Measurements from ENCODE around the gene TESK2. TPM values are rescaled to one million over a fixed set of nuclear protein-coding genes. Genes with fewer than 3 reads are reported as not detected.

TESK2 gene
- total RNA-seq, 1 experiment from 2014 or later: 6.2 TPM

DNA sequence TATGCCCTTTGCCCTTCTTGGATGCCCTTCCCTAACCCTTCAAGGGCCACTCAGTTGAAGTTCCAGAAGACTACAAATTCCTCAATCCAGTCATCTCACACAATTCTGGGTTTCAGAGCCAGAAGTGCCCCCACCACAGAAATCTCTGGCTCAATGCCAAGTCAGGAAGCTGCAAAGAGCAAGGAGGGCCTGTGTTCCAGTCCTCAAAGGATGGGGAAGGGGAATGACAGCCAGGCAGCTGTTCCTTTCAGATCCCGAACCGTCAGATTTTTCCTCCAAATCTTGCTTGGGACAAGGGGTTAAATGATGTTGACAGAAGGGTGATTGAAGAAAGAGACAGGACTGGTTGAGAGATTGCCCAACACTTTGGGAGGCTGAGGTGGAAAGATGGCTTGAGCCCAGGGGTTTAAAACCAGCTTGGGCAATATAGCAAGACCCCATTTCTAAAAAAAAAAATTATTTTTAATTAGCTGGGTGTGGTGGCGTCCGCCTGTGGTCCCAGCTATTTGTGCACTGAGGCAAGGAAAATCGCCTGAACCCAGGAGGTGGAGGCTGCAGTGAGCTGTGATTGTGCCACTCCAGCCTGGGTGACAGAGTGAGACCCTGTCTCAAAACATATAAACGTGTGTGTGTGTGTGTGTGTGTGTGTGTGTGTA is 165.0 kb downstream of the TESK2 start:
- H3K4me3 ChIP-seq: no peak overlapping the region
- peak; percentile 46 to 62 for DNase-seq

DNA sequence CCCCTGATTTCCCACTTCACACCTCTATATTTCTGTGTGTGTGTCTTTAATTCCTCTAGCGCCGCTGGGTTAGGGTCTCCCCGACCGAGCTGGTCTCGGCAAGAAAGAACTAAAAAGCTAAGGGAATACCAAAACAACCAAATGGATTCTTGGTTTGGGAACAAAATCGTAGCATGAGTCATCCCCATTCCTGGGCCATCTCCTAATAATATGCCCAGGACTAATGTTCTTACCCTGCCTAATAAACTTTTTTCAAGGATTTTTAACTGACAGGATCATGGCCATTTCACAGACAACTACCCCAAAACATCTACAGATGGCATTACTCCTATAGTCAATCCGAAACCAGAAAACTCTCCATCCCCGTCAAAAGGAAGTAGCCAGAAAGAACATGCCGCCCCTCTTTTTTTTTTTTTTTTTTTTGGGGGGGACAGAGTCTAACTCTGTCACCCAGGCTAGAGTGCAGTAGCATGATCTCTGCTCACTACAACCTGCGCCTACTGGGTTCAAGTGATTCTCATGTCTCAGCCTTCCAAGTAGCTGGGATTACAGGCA is 168.4 kb downstream of the TESK2 start:
- 0 out of 2 replicates have a peak, but pooled peaks cover 3% of the 10 kb centered on the region for H3K9me3 ChIP-seq (replicated peaks)
- no peak overlapping the region for H3K4me3 ChIP-seq
- no peaks in the 10 kb centered on the region for H3K4me1 ChIP-seq
- H3K36me3 ChIP-seq: no peaks in the 10 kb centered on the region
- H3K27ac ChIP-seq: no peak overlapping the region
- no peaks in the 10 kb centered on the region for H3K27me3 ChIP-seq
- no peak for DNase-seq

More for the DNA sequence above, 165.0 kb downstream of the TESK2 start:
- no peaks in the 10 kb centered on the region for H3K4me1 ChIP-seq
- 0 out of 2 replicates have a peak, but pooled peaks cover 3% of the 10 kb centered on the region for H3K9me3 ChIP-seq (replicated peaks)
- H3K27me3 ChIP-seq: no peaks in the 10 kb centered on the region
- H3K36me3 ChIP-seq: peaks cover 5% of the 10 kb centered on the region; the same call in 1 of the 2 replicates
- no peak overlapping the region for H3K27ac ChIP-seq

DNA sequence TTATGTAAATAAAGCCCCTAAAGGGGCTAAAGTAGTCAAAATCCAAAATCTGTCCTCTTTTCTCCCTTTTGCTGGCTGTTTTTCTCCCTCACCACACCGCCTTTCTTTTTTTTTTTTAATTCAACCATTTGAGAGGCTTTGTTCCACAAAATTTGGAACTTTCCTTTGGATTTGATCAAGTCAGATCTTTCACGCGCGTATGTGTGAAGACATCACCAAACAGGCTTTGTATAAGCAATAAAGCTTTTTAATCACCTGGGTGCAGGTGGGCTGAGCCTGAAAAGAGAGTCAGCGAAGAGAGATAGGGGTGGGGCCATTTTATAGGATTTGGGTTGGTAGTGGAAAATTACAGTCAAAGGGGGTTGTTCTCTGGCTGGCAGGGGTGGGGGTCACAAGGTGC is 169.5 kb downstream of the TESK2 start:
- Histone ChIP-seq H3K27ac (no peak overlapping the region), H3K27me3 (no peaks in the 10 kb centered on the region), H3K4me3 (no peak overlapping the region), H3K9me3 (replicated peaks) (0 out of 2 replicates have a peak, but pooled peaks cover 3% of the 10 kb centered on the region), H3K36me3 (no peaks in the 10 kb centered on the region), H3K4me1 (no peaks in the 10 kb centered on the region)
- no peak for DNase-seq

DNA sequence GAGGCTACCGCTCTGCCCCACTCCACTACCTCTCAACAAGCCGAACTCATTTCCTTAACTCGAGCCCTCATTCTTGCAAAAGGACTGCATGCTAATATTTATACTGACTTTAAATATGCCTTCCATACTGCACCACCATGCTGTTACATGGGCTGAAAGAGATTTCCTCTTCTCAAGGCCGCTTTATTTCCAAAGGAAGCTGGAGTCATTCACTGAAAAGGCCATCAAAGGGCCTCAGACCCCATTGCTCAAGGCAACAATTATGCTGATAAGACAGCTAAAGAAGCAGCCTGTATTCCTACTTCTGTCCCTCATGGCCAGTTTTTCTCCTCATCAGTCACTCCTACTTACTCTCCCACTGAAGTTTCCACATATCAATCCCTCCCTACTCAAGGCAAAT is 171.2 kb downstream of the TESK2 start:
- H3K4me3 ChIP-seq: no peak overlapping the region
- no peak overlapping the region for H3K27ac ChIP-seq
- 0 out of 2 replicates have a peak, but pooled peaks cover 3% of the 10 kb centered on the region for H3K9me3 ChIP-seq (replicated peaks)
- no peaks in the 10 kb centered on the region for H3K4me1 ChIP-seq
- H3K27me3 ChIP-seq: no peaks in the 10 kb centered on the region
- H3K36me3 ChIP-seq: no peaks in the 10 kb centered on the region
- no peak for DNase-seq

DNA sequence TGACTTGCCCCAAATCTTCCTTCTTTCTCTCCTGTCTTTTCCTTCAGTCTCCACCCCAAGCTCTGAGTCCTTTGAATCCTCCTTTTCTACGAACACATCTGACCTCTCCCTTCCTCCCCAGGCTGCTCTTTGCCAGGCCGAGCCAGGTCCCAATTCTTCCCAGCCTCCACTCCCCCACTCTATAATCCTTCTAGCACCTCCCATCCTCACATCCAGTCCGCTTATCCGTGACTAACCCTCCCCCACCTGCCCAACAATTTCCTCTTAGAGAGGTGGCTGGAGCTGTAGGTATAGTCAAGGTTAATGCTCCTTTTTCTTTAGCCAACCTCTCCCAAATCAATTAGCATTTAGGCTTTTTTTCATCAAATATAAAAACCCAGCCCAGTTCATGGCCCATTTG is 173.8 kb downstream of the TESK2 start:
- H3K27ac ChIP-seq: no peak overlapping the region
- H3K36me3 ChIP-seq: no peaks in the 10 kb centered on the region
- H3K27me3 ChIP-seq: no peaks in the 10 kb centered on the region
- no peak for DNase-seq
- H3K9me3 ChIP-seq (replicated peaks): no peaks in the 10 kb centered on the region
- H3K4me1 ChIP-seq: no peaks in the 10 kb centered on the region
- H3K4me3 ChIP-seq: no peak overlapping the region

DNA sequence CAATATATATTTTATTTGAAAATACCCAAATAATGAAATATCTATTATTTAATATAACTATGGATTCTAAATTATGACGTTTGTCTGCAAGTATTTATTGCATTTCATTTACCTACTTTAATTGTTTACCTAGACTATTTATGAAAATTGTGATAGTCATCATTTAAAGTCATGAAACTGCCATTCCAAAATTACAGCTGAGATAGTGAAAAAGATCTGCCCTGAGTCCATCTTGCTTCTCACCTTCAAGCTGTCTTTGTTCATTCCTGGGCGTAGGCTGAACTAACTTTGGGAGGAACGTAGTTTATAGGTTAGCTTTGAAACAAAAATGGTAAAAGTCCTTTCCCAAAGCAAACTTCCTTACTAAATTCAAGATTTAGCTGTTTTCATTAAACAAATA is 176.7 kb downstream of the TESK2 start:
- Histone ChIP-seq H3K27me3 (no peaks in the 10 kb centered on the region), H3K27ac (no peak overlapping the region), H3K36me3 (no peaks in the 10 kb centered on the region), H3K4me3 (no peak overlapping the region), H3K4me1 (no peaks in the 10 kb centered on the region), H3K9me3 (replicated peaks) (no peaks in the 10 kb centered on the region)
- DNase-seq: no peak

DNA sequence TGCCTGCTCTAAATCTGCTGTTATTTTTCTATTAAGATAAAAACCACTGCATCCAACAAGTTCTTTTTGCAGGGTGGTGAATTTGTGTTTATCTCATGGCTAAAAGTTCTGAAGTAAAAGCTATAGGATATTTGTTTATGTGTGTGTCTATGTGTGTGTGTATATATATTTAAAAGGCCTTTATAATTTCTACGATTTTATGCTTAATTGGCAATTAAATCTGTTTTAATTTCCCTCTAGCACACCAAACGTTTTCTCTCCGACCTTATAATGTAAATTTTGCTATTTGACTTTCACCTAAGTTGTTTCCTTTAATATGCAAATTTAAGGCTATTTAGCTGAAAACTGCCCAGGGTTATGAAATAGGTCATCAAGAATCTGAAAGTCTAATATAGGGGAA is 184.1 kb downstream of the TESK2 start:
- Histone ChIP-seq H3K9me3 (replicated peaks) (no peaks in the 10 kb centered on the region), H3K4me3 (no peak overlapping the region), H3K27me3 (no peaks in the 10 kb centered on the region), H3K27ac (no peak overlapping the region), H3K4me1 (peaks cover 8% of the 10 kb centered on the region), H3K36me3 (no peaks in the 10 kb centered on the region)
- DNase-seq: no peak

DNA sequence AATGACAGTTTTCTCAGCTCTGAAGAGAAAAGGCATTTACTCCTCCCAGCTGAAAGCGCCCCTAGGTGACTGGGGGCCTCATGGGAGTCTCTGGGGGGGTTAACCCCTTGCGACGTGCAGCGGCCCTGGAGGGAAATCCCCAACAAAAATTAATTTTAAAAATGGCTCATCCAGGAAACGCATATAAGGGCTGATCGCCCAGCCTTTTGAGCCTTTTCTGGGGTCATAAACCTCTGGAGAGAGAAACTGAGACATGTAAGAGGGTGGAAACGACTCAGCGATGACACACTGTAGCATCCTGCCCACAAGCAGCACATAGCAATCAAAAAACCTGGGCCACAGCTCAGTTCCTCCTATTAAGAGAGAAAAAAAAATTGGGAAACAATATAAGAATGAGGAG is 184.6 kb downstream of the TESK2 start:
- DNase-seq: no peak
- H3K36me3 ChIP-seq: no peaks in the 10 kb centered on the region
- peaks cover 8% of the 10 kb centered on the region for H3K4me1 ChIP-seq
- H3K9me3 ChIP-seq (replicated peaks): no peaks in the 10 kb centered on the region
- no peak overlapping the region for H3K4me3 ChIP-seq
- H3K27ac ChIP-seq: no peak overlapping the region
- H3K27me3 ChIP-seq: no peaks in the 10 kb centered on the region

DNA sequence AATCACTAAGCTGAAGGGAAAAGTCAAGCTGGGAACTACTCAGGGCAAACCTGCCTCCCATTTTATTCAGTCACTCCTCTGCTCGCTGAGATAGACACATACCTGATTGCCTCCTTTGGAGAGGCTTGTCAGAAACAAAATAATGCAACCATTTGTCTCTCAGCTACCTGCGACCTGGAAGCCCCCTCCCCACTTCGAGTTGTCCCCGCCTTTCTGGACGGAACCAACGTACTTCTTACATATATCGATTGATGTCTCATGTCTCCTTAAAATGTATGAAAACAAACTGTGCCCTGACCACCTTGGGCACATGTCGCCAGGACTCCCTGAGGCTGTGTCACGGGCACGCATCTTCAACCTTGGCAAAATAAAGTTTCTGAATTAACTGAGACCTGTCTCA is 185.7 kb downstream of the TESK2 start:
- H3K4me1 ChIP-seq: peaks cover 8% of the 10 kb centered on the region
- DNase-seq: no peak
- H3K27ac ChIP-seq: no peak overlapping the region
- H3K4me3 ChIP-seq: no peak overlapping the region
- no peaks in the 10 kb centered on the region for H3K27me3 ChIP-seq
- H3K9me3 ChIP-seq (replicated peaks): no peaks in the 10 kb centered on the region
- H3K36me3 ChIP-seq: no peaks in the 10 kb centered on the region

DNA sequence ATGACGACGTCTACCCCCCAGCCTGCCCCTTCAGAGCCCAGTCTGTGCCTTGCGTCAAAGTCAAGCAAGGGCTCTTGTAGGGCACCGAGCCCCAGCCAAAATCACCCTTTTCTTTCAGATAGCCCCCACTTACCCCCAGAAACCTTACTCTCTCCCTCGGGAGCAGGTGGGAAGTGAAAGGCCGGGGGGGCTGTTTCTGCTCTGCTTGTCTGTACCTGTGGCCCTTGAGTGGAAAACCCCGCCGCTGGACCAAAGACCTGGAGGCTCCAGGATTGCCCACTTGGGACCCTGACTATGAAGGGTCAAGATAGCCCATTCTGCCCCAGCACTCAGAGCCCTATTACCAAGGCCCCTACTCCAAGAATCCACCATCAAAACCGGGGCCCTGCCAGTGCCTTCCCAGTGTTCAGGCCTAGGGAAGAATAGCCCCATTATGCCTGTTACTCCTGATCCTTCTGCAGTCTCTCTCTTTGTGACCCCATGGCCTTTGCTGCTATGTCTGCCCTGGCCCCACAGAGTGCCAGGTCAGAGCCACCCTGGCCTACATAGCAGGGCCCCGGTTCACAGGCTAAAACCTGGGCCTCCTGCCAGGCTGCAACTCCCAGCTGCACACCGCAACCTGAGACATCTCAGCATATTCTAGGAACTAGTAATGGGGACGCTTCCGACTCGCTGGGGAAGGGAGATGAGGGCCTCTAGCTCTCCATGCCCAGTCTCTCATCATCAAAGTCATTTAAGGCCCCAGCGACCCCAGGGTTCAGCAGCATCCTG is 186.5 kb downstream of the TESK2 start:
- Histone ChIP-seq H3K4me1 (peaks cover 8% of the 10 kb centered on the region), H3K27ac (peak overlapping the region; percentile 77), H3K4me3 (peak overlapping the region; percentile 88), H3K27me3 (no peaks in the 10 kb centered on the region), H3K36me3 (no peaks in the 10 kb centered on the region), H3K9me3 (replicated peaks) (no peaks in the 10 kb centered on the region)
- peak; percentile 47 to 70 for DNase-seq

DNA sequence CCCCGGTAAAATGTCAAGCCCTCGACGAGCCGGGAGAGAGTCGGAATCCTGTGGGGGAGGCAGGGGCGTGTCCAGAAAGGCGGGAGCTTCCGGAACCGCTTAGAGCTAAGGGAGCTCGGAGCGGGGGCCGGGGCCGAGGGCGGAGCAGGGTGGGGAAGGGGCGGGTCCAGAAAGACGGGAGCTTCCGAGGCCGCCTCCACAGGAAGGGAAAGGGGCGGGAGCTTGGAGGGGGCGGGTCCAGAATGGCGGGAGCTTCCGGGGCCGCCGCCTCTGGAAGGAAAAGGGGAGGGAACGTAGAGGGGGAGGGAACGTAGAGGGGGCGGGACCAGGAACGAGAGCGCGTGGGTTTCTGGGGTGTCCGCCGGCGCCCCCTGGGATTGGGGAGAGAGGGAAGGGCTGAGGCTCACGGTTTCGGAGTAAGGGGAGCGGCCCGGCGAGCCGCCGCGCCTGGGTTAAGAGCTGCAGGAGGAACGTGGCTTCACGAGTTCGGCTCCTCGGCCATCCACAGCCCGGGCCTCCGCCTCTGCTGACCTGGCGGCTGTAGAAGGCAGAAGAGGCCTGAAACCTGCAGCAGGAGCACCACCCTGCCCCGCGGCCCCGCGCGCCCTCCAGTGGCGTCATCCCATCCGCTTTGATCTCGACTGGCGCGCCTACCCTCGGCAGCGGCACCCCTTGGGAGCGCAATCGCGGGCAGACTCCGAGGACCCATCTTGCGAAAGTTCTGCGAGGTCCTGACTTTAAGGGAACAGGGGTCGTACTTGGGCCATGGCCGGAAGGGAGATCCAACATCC is 187.2 kb downstream of the TESK2 start:
- Histone ChIP-seq H3K27ac (peak overlapping the region; percentile 77), H3K9me3 (replicated peaks) (no peaks in the 10 kb centered on the region), H3K27me3 (no peaks in the 10 kb centered on the region), H3K36me3 (no peaks in the 10 kb centered on the region), H3K4me3 (peak overlapping the region; percentile 88), H3K4me1 (peaks cover 8% of the 10 kb centered on the region)
- peak; percentile 99 for DNase-seq

DNA sequence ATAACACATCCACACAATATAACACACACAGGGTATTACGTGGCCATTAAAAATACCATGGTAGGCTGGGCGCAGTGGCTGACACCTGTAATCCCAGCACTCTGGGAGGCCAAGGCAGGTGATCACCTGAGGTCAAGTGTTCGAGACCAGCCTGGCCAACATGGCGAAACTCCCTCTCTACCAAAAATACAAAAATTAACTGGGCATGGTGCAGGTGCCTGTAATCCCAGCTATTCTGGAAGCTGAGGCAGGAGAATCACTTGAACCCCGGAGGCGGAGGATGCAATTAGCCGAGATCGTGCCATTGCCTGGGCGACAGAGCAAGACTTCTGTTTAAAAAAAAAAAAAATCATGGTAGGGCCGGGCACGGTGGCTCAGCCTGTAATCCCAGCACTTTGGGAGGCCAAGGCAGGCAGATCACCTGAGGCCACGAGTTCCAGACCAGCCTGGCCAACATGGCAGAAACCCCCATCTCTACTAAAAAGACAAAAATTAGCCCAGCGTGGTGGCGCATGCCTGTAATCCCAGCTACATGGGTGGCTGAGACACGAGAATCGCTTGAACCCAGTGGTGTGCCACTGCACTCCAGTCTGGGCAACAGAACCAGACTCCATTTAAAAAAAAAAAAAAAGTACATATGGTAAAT is 188.3 kb downstream of the TESK2 start:
- peaks cover 8% of the 10 kb centered on the region for H3K4me1 ChIP-seq
- no peak for DNase-seq
- H3K4me3 ChIP-seq: peak overlapping the region; percentile 88
- no peaks in the 10 kb centered on the region for H3K36me3 ChIP-seq
- H3K9me3 ChIP-seq (replicated peaks): no peaks in the 10 kb centered on the region
- no peak overlapping the region for H3K27ac ChIP-seq
- H3K27me3 ChIP-seq: no peaks in the 10 kb centered on the region

DNA sequence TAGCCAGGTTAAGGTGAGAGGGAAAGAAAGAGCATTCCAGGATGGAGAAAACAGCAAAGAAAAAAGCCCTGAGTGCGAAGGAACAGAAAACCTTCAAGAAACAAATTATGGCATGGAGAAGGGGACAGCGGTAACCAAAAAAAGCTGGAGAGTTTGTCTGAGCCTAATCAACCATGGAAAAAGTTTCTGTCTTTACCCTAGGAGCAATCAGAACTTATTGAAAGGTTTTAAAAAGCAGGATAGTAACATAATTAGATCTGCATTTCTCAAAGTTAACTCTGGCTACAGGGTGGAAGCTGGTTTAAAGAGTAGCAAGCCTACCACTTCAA is 190.3 kb downstream of the TESK2 start:
- H3K4me3 ChIP-seq: no peak overlapping the region
- no peak for DNase-seq
- H3K4me1 ChIP-seq: peaks cover 8% of the 10 kb centered on the region
- no peak overlapping the region for H3K27ac ChIP-seq
- H3K27me3 ChIP-seq: no peaks in the 10 kb centered on the region
- no peaks in the 10 kb centered on the region for H3K36me3 ChIP-seq
- H3K9me3 ChIP-seq (replicated peaks): no peaks in the 10 kb centered on the region

DNA sequence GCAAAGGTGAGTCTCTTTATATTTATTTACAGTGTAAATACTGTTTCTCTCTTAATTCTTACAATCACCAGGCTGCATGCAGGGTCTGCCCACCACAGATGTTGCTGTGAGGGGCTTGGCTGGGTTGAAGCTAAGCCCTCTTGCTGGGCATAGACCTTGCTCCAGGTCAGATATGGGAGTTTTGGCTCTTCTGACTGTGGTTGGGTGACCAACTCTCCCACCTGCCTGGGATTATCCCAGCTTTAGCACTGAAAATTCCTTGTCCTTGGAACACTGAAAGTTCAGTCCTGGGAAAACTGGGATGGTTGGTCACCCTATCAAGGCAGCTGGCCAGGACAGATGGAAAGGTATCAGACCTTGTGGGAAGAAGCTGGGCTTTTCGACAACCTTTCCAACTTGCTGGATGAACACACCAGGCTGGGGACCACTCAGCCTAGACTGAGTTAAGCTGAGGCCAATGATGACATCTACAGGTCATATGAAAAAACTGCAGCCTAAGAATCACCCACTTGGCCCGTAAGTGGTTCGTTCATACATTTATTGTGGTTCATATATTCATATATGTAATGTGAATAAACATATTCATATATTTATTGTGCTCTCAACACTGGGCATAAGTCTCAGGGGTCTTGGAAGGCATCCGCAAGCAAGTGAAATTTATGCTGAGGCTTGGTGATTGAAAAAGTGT is 190.8 kb downstream of the TESK2 start:
- Histone ChIP-seq H3K4me3 (no peak overlapping the region), H3K27me3 (no peaks in the 10 kb centered on the region), H3K36me3 (no peaks in the 10 kb centered on the region), H3K27ac (no peak overlapping the region), H3K4me1 (peaks cover 8% of the 10 kb centered on the region), H3K9me3 (replicated peaks) (no peaks in the 10 kb centered on the region)
- peak; percentile 57 to 85 for DNase-seq

All from SJCRH30 (cell line).